ENCODE data around the gene ZNF414. TPM values are rescaled to one million over a fixed set of nuclear protein-coding genes. Genes with fewer than 3 reads are reported as not detected.
"Not testable (repeated sequence)": the region's sequence is repeated elsewhere in the genome, so short reads cannot be mapped to it uniquely, and the experiment has no call there.

The ZNF414 gene
- total RNA-seq, 1 donor from 2014 or later: 23.6 TPM

DNA sequence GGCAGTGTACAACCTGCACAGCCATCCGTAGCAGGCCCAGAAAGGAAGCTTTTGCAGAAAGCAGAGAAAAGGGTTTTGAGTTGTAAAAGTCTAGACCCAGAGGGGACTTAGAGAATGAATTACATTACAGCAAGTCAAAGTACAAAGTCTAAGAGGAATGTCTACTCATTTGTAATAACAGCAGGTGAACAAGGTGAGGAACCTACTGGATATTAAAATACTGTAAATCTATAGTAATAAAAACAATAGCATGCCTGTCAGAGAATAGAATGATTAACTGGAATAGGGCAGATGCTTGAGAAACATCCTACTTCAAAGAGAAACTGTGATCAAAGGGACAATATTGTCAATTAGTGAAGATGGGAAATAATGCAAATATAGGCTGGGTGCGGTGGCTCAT lies 18.3 kb upstream of the ZNF414 start:
- H3K4me3 Mint-ChIP-seq (ENCODE audit: low read depth): no peak overlapping the region
- H3K27ac Mint-ChIP-seq: peak overlapping the region; percentile 28
- peaks cover 63% of the 10 kb centered on the region for H3K36me3 Mint-ChIP-seq (ENCODE audit: low read depth)
- intact Hi-C loops (cut with micrococcal nuclease): no loop called here
- no peaks in the 10 kb centered on the region for H3K9me3 Mint-ChIP-seq
- DNase-seq (ENCODE audit: low spot score): no peak
- no peaks in the 10 kb centered on the region for H3K4me1 Mint-ChIP-seq (ENCODE audit: low read depth)
- H3K27me3 Mint-ChIP-seq (ENCODE audit: low read depth): no peaks in the 10 kb centered on the region

- DNase-seq (ENCODE audit: low spot score): no peak
- peaks cover 63% of the 10 kb centered on the region for H3K36me3 Mint-ChIP-seq (ENCODE audit: low read depth)
- no peaks in the 10 kb centered on the region for H3K9me3 Mint-ChIP-seq
- no peak overlapping the region for H3K4me3 Mint-ChIP-seq (ENCODE audit: low read depth)
- H3K4me1 Mint-ChIP-seq (ENCODE audit: low read depth): no peaks in the 10 kb centered on the region
- no peak overlapping the region for H3K27ac Mint-ChIP-seq
- intact Hi-C loops (cut with micrococcal nuclease): no loop called here
- no peaks in the 10 kb centered on the region for H3K27me3 Mint-ChIP-seq (ENCODE audit: low read depth)
Observed at GRCh38 chr19:8531470-8531869, 17.5 kb upstream of the ZNF414 start.

GRCh38 chr19:8530061-8530679 lies 16.2 kb upstream of the ZNF414 start:
- intact Hi-C loops (cut with micrococcal nuclease): no loop called here
- no peaks in the 10 kb centered on the region for H3K9me3 Mint-ChIP-seq
- H3K27ac Mint-ChIP-seq: no peak overlapping the region
- no peaks in the 10 kb centered on the region for H3K27me3 Mint-ChIP-seq (ENCODE audit: low read depth)
- H3K4me1 Mint-ChIP-seq (ENCODE audit: low read depth): no peaks in the 10 kb centered on the region
- H3K36me3 Mint-ChIP-seq (ENCODE audit: low read depth): peaks cover 52% of the 10 kb centered on the region
- no peak overlapping the region for H3K4me3 Mint-ChIP-seq (ENCODE audit: low read depth)
- no peak for DNase-seq (ENCODE audit: low spot score)

- no peak overlapping the region for H3K4me3 Mint-ChIP-seq (ENCODE audit: low read depth)
- no peak overlapping the region for H3K27ac Mint-ChIP-seq
- intact Hi-C loops (cut with micrococcal nuclease): no loop called here
- H3K36me3 Mint-ChIP-seq (ENCODE audit: low read depth): peaks cover 51% of the 10 kb centered on the region
- H3K4me1 Mint-ChIP-seq (ENCODE audit: low read depth): no peaks in the 10 kb centered on the region
- H3K27me3 Mint-ChIP-seq (ENCODE audit: low read depth): no peaks in the 10 kb centered on the region
- no peak for DNase-seq (ENCODE audit: low spot score)
- no peaks in the 10 kb centered on the region for H3K9me3 Mint-ChIP-seq
Observed at GRCh38 chr19:8529369-8530006, 15.5 kb upstream of the ZNF414 start.

DNA sequence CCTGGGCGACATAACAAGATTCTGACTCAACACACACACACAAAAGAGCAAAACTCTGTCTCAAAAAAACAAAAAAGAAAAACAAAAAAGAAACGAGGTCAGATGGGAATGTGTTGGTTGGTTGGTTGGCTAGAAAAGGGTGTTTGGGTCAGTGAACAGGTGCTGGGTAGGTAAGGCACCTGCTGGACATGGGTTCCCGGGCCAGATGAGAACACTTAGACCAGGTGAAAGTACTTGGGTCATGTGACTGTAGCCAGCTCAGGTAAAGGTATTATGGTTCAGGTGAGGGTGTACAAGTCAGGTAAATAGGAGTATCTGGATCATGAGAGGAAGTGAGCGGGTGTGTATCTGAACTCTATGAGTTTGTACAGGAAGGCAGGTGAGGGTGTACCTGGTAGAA lies 14.5 kb upstream of the ZNF414 start:
- H3K27ac Mint-ChIP-seq: no peak overlapping the region
- peaks cover 49% of the 10 kb centered on the region for H3K36me3 Mint-ChIP-seq (ENCODE audit: low read depth)
- H3K27me3 Mint-ChIP-seq (ENCODE audit: low read depth): no peaks in the 10 kb centered on the region

GRCh38 chr19:8526345-8527091 lies 12.6 kb upstream of the ZNF414 start:
- DNase-seq (ENCODE audit: low spot score): no peak
- intact Hi-C loops (cut with micrococcal nuclease): no loop called here
- Mint-ChIP-seq H3K27me3 (ENCODE audit: low read depth) (no peaks in the 10 kb centered on the region), H3K36me3 (ENCODE audit: low read depth) (peaks cover 46% of the 10 kb centered on the region), H3K4me1 (ENCODE audit: low read depth) (no peaks in the 10 kb centered on the region), H3K4me3 (ENCODE audit: low read depth) (no peak overlapping the region), H3K9me3 (no peaks in the 10 kb centered on the region), H3K27ac (no peak overlapping the region)

More for the DNA sequence above, 14.5 kb upstream of the ZNF414 start:
- no peaks in the 10 kb centered on the region for H3K9me3 Mint-ChIP-seq
- no peak overlapping the region for H3K4me3 Mint-ChIP-seq (ENCODE audit: low read depth)
- no peaks in the 10 kb centered on the region for H3K4me1 Mint-ChIP-seq (ENCODE audit: low read depth)
- DNase-seq (ENCODE audit: low spot score): no peak
- intact Hi-C loops (cut with micrococcal nuclease): no loop called here

DNA sequence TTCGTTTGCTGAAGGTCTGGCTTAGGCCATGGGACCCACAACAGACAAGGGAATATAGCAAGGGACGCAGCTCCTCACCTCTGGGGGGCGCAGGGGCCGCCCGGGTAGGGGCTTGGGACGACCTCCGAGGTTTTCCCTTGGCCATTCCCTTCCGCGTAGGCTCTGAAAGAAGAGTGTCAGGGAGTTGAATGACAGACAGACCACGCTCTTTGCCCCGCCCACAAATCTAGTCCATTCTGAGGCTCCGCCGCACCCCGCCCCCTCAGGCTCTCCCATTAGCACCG lies 11.4 kb upstream of the ZNF414 start:
- H3K36me3 Mint-ChIP-seq (ENCODE audit: low read depth): peaks cover 48% of the 10 kb centered on the region
- H3K9me3 Mint-ChIP-seq: no peaks in the 10 kb centered on the region
- no peak for DNase-seq (ENCODE audit: low spot score)
- H3K4me1 Mint-ChIP-seq (ENCODE audit: low read depth): no peaks in the 10 kb centered on the region
- no peak overlapping the region for H3K27ac Mint-ChIP-seq
- no peak overlapping the region for H3K4me3 Mint-ChIP-seq (ENCODE audit: low read depth)
- no peaks in the 10 kb centered on the region for H3K27me3 Mint-ChIP-seq (ENCODE audit: low read depth)
- intact Hi-C loops (cut with micrococcal nuclease): no loop called here

- intact Hi-C loops (cut with micrococcal nuclease): loop anchor here (5.0 to 10.0 kb wide), 2 partner anchors 77 to 105 kb away; partner anchors contain the start of genes HNRNPM and MARCHF2
- no peak overlapping the region for H3K4me3 Mint-ChIP-seq (ENCODE audit: low read depth)
- H3K27ac Mint-ChIP-seq: no peak overlapping the region
- no peak for DNase-seq (ENCODE audit: low spot score)
- H3K9me3 Mint-ChIP-seq: no peaks in the 10 kb centered on the region
- H3K36me3 Mint-ChIP-seq (ENCODE audit: low read depth): peaks cover 21% of the 10 kb centered on the region
- peaks cover 32% of the 10 kb centered on the region for H3K4me1 Mint-ChIP-seq (ENCODE audit: low read depth)
- no peaks in the 10 kb centered on the region for H3K27me3 Mint-ChIP-seq (ENCODE audit: low read depth)
Observed at GRCh38 chr19:8519388-8519787, 5.4 kb upstream of the ZNF414 start.

- DNase-seq (ENCODE audit: low spot score): no peak
- Mint-ChIP-seq H3K4me3 (ENCODE audit: low read depth) (no peak overlapping the region), H3K27ac (peak overlapping the region; percentile 92), H3K36me3 (ENCODE audit: low read depth) (peaks cover 21% of the 10 kb centered on the region), H3K4me1 (ENCODE audit: low read depth) (peaks cover 34% of the 10 kb centered on the region), H3K27me3 (ENCODE audit: low read depth) (no peaks in the 10 kb centered on the region), H3K9me3 (no peaks in the 10 kb centered on the region)
- intact Hi-C loops (cut with micrococcal nuclease): loop anchor here (5.0 to 10.0 kb wide), 2 partner anchors 76 to 104 kb away; partner anchors contain the start of genes HNRNPM and MARCHF2
Observed at GRCh38 chr19:8518536-8518935, 4.6 kb upstream of the ZNF414 start.

DNA sequence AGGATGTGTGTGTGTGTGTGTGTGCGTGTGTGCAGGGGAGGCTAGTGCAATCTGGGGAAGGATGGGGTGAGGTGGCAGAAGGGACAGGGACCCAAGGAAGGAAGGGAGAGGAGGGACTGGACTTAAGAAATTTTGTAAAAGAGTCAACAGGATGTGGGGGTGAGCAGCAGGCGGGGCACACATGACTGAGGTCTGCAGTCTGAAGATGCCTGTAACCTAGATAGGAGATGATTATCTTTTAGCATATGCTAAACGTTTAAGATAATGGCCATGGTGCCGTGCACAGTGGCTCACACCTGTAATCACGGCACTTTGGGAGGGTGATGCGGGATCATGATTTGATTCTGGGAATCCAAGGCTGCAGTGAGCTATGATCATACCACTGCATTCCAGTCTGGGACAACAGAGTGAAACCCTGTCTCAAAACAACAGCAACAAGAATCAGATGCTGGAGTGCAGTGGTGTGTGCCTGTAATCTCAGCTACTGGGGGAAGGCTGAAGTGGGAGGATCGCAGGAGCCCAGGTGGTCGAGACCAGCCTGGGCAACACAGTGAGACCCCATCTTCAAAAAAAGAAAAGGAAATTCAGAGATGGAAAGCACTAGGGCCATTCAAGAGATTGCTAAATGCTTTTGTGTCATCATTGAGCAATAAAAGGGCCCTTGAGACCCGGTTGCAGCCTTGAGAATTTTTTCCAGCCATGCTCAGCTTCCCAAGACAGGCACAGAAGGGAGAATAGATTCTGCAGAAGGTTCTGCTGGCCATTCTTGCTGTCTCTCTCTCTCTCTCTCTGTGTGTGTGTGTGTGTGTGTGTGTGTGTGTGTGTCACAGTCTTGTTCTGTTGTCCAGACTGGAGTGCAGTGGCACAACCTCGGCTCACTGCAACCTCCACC lies 3.8 kb upstream of the ZNF414 start:
- Mint-ChIP-seq H3K27me3 (ENCODE audit: low read depth) (no peaks in the 10 kb centered on the region), H3K36me3 (ENCODE audit: low read depth) (peaks cover 25% of the 10 kb centered on the region), H3K4me1 (ENCODE audit: low read depth) (peaks cover 37% of the 10 kb centered on the region), H3K4me3 (ENCODE audit: low read depth) (peak overlapping the region; percentile 38), H3K9me3 (no peaks in the 10 kb centered on the region), H3K27ac (peak overlapping the region; percentile 92)
- DNase-seq (ENCODE audit: low spot score): peak; percentile 69
- intact Hi-C loops (cut with micrococcal nuclease): loop anchor here (1.0 to 10.0 kb wide), 4 partner anchors 30 to 103 kb away; partner anchors contain the start of genes HNRNPM and MARCHF2

- Mint-ChIP-seq H3K27me3 (ENCODE audit: low read depth) (no peaks in the 10 kb centered on the region), H3K4me1 (ENCODE audit: low read depth) (peaks cover 41% of the 10 kb centered on the region), H3K36me3 (ENCODE audit: low read depth) (peaks cover 22% of the 10 kb centered on the region), H3K9me3 (no peaks in the 10 kb centered on the region), H3K4me3 (ENCODE audit: low read depth) (peak overlapping the region; percentile 93), H3K27ac (peak overlapping the region; percentile 99)
- intact Hi-C loops (cut with micrococcal nuclease): loop anchor here (5.0 to 10.0 kb wide), 2 partner anchors 73 to 101 kb away; partner anchors contain the start of genes HNRNPM and MARCHF2
- peak; percentile 77 for DNase-seq (ENCODE audit: low spot score)
Observed at GRCh38 chr19:8515317-8515716, 1.4 kb upstream of the ZNF414 start.

DNA sequence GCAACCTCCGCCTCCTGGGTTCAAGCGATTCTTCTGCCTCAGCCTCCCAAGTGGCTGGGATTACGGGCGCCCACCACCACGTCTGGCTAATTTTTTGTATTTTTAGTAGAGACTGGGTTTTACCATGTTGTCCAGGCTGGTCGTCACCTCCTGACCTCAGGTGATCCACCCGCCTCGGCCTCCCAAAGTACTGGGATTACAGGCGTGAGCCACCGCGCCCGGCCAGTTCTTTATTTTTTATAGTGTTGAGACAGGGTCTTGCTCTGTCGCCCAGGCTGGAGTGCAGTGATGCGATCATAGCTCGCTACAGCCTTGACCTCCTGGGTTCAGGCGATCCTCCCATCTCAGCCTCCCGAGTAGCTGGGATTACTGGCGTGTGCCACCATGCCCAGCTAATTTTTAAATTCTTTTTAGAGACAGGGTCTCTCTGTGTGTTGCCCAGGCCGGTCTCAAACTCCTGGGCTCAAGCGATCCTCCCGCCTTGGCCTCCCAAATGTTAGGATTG lies 590 bp upstream of the ZNF414 start:
- not testable (repeated sequence) for DNase-seq (ENCODE audit: low spot score); H3K27me3 Mint-ChIP-seq (ENCODE audit: low read depth); H3K9me3 Mint-ChIP-seq
- Mint-ChIP-seq H3K27ac (peak overlapping the region; percentile 99), H3K4me1 (ENCODE audit: low read depth) (peaks cover 41% of the 10 kb centered on the region), H3K36me3 (ENCODE audit: low read depth) (peaks cover 18% of the 10 kb centered on the region), H3K4me3 (ENCODE audit: low read depth) (peak overlapping the region; percentile 93)
- intact Hi-C loops (cut with micrococcal nuclease): loop anchor here (5.0 to 10.0 kb wide), 2 partner anchors 72 to 100 kb away; partner anchors contain the start of genes HNRNPM and MARCHF2

Measured in activated T-helper 2 cell treated with anti-CD3 and anti-CD28 coated beads, Interferon-gamma antibody, Interleukin-2, Interleukin-4, amounts not matched to agents 10 μg/mL and 5 μg/mL and 100 μg/mL, durations not matched to agents 14 hours and 24 hours and 36 hours (primary cell).